D721Med (cell line): ENCODE results near the gene SLC7A6OS.

Experiments
- DNase-seq: peaks from one replicate; pipeline ENCODE4 v3.0.0; 2011; ENCODE audit warnings: low spot score; ENCODE audit not compliant: insufficient read length
- FAIRE-seq: peaks from 2 replicates; lab custom pipeline; 2011; peaks lifted over from hg19 to GRCh38; lab: Jason Lieb, UNC
- CTCF ChIP-seq: IDR thresholded peaks from 2 replicates; pipeline ENCODE4 v1.5.1; 2012; ENCODE audit warnings: mild to moderate bottlenecking, control low read depth; ENCODE audit not compliant: insufficient read depth; ENCODE audit errors: missing control alignments

Gene SLC7A6OS

GRCh38 chr16:68253721-68254120 lies 57.0 kb downstream of the SLC7A6OS start:
- no peak for TF ChIP-seq CTCF
- no peak for FAIRE-seq

GRCh38 chr16:68252383-68252782 lies 58.4 kb downstream of the SLC7A6OS start:
- no peak for FAIRE-seq
- no peak for DNase-seq
- no peak for TF ChIP-seq CTCF

More at GRCh38 chr16:68253721-68254120, 57.0 kb downstream of the SLC7A6OS start:
- DNase-seq = no peak

GRCh38 chr16:68251832-68252231 lies 58.9 kb downstream of the SLC7A6OS start:
- FAIRE-seq (no peak), DNase-seq (no peak)
- TF ChIP-seq CTCF = no peak

GRCh38 chr16:68250951-68251350 lies 59.8 kb downstream of the SLC7A6OS start:
- DNase-seq = no peak
- TF ChIP-seq CTCF = no peak
- no peak for FAIRE-seq

- no peak for FAIRE-seq
Observed at GRCh38 chr16:68249371-68249770, 61.4 kb downstream of the SLC7A6OS start.

More at GRCh38 chr16:68249371-68249770, 61.4 kb downstream of the SLC7A6OS start:
- no peak for DNase-seq
- TF ChIP-seq CTCF = no peak
